Endothelial cell of umbilical vein (primary cell): Measurements from ENCODE around the gene SEC14L6. TPM values are rescaled to one million over a fixed set of nuclear protein-coding genes. Genes with fewer than 3 reads are reported as not detected.

Experiments
- BruUV-seq: library from RNA; stranded (reverse); fragments of 400-500 nt; replicated peaks from 2 replicates; lab custom pipeline; 2021; lab: Mats Ljungman, UMichigan
- CTCF ChIA-PET: fragments of 300-600, 350-600 bp; sonication (Branson Sonifier 250); formaldehyde crosslinking; loops from one replicate; lab custom pipeline; 2021; ENCODE audit warnings: antibody characterized with exemption, inconsistent platforms; lab: Charles Lee
- POLR2A ChIA-PET: fragments of 300-600, 350-600 bp; sonication (Branson Sonifier 250); formaldehyde crosslinking; loops from one replicate; lab custom pipeline; 2021; ENCODE audit warnings: antibody characterized with exemption, inconsistent platforms; lab: Charles Lee
- DNase-seq: peaks from one replicate; pipeline ENCODE4 v3.0.0-alpha.2; 2011; ENCODE audit warnings: low read depth, low spot score
- FAIRE-seq: peaks from 2 replicates; lab custom pipeline; 2011; peaks lifted over from hg19 to GRCh38; lab: Jason Lieb, UNC
- H2AFZ ChIP-seq: 2 replicates; pipeline ENCODE4 v1.6.0; 2012; ENCODE audit warnings: low read depth, low read length, control low read depth, inconsistent platforms
- H3K27ac ChIP-seq: 2 replicates; pipeline ENCODE4 v1.5.1; 2011; ENCODE audit warnings: low read depth, mild to moderate bottlenecking, control low read depth, low read length, moderate library complexity; ENCODE audit not compliant: insufficient read depth
- H3K27me3 ChIP-seq, 2 experiments: 2 replicates each; pipeline versions ENCODE4 v1.6.0 to v1.6.1; 2011; ENCODE audit warnings: low read length in 2 of 2, mixed read lengths in 1 of 2; ENCODE audit not compliant: control insufficient read depth in 2 of 2, insufficient read depth in 2 of 2
- H3K36me3 ChIP-seq, 2 experiments: 2 replicates in 1 of 2; 3 replicates in 1 of 2; pipeline ENCODE4 v1.5.1; 2011; ENCODE audit warnings: low read length in 2 of 2, mild to moderate bottlenecking in 1 of 2, moderate library complexity in 1 of 2; ENCODE audit not compliant: control insufficient read depth in 2 of 2, insufficient read depth in 2 of 2; ENCODE audit errors: extremely low read depth in 1 of 2
- H3K4me1 ChIP-seq: 3 replicates; pipeline ENCODE4 v1.5.1; 2011; ENCODE audit warnings: mild to moderate bottlenecking, low read length; ENCODE audit not compliant: control insufficient read depth, insufficient read depth; ENCODE audit errors: extremely low read depth
- H3K4me2 ChIP-seq: 2 replicates; pipeline ENCODE4 v1.6.1; 2011; ENCODE audit warnings: low read length, control low read depth, mixed read lengths; ENCODE audit not compliant: insufficient read depth
- H3K4me3 ChIP-seq, 3 experiments: fragments of 200-600 bp in 1 of 3; sonication (generic), shearing (Covaris generic) in 1 of 3; replicated peaks in 1 of 3; 2 replicates each; pipeline ENCODE4 v1.5.1; 2011 to 2016; ENCODE audit warnings: control low read depth in 3 of 3, low read length in 3 of 3, mild to moderate bottlenecking in 2 of 3, inconsistent platforms in 1 of 3, low read depth in 1 of 3, moderate library complexity in 1 of 3; ENCODE audit not compliant: insufficient read depth in 1 of 3
- H3K79me2 ChIP-seq: 2 replicates; pipeline ENCODE4 v1.6.0; 2012; ENCODE audit warnings: low read length, inconsistent platforms; ENCODE audit not compliant: control insufficient read depth, insufficient read depth
- H3K9ac ChIP-seq: replicated peaks from 2 replicates; pipeline ENCODE3; 2011; ENCODE audit warnings: low read length, control low read depth; ENCODE audit not compliant: insufficient read depth; ENCODE audit errors: extremely low read depth
- H3K9me1 ChIP-seq: replicated peaks from 3 replicates; pipeline ENCODE4 v1.6.0; 2011; ENCODE audit warnings: mild to moderate bottlenecking, low read length; ENCODE audit not compliant: control insufficient read depth, insufficient read depth; ENCODE audit errors: extremely low read depth
- H3K9me3 ChIP-seq: replicated peaks from 2 replicates; pipeline ENCODE4 v1.5.1; 2012; ENCODE audit warnings: low read length, inconsistent platforms; ENCODE audit not compliant: control insufficient read depth, insufficient read depth
- H4K20me1 ChIP-seq: replicated peaks from 2 replicates; pipeline ENCODE3; 2011; ENCODE audit warnings: mild to moderate bottlenecking, low read length; ENCODE audit not compliant: control insufficient read depth, insufficient read depth; ENCODE audit errors: extremely low read depth
- CTCF ChIP-seq, 2 donors: IDR thresholded peaks; 1 replicate in 1 of 2; 2 replicates in 1 of 2; pipeline ENCODE4 v1.5.1; 2011; ENCODE audit warnings: low read length in 2 of 2, mild to moderate bottlenecking in 2 of 2, moderate library complexity in 2 of 2, control low read depth in 1 of 2, inconsistent platforms in 1 of 2, low read depth in 1 of 2; ENCODE audit not compliant: insufficient read depth in 1 of 2; ENCODE audit errors: extremely low read depth in 1 of 2
- EZH2 ChIP-seq: IDR thresholded peaks from 2 replicates; pipeline ENCODE4 v1.6.1; 2012; ENCODE audit warnings: borderline replicate concordance, low read depth, mild to moderate bottlenecking, moderate library complexity, low read length, inconsistent platforms; ENCODE audit not compliant: severe bottlenecking
- FOS ChIP-seq: IDR thresholded peaks from 2 replicates; pipeline ENCODE4 v1.6.1; 2011; ENCODE audit warnings: mild to moderate bottlenecking, low read length, moderate library complexity, borderline replicate concordance; ENCODE audit not compliant: insufficient read depth
- GATA2 ChIP-seq: IDR thresholded peaks from 2 replicates; pipeline ENCODE4 v1.7.0; 2011; ENCODE audit warnings: low read depth, mild to moderate bottlenecking, moderate library complexity, mixed read lengths, low read length; ENCODE audit not compliant: insufficient read length, insufficient read depth
- JUN ChIP-seq: IDR thresholded peaks from 2 replicates; pipeline ENCODE4 v1.6.1; 2011; ENCODE audit warnings: borderline replicate concordance, low read depth; ENCODE audit not compliant: insufficient read length, insufficient read depth
- MAX ChIP-seq: IDR thresholded peaks from 2 replicates; pipeline ENCODE4 v1.6.1; 2011; ENCODE audit not compliant: insufficient read depth, insufficient read length
- MYC ChIP-seq: IDR thresholded peaks from one replicate; pipeline ENCODE4 v1.6.1; 2011; ENCODE audit warnings: mild to moderate bottlenecking, low read depth, low read length
- POLR2A ChIP-seq: IDR thresholded peaks from 2 replicates; pipeline ENCODE4 v1.6.1; 2012; ENCODE audit warnings: low read depth, mild to moderate bottlenecking, control low read depth, low read length
- POLR2AphosphoS5 ChIP-seq: IDR thresholded peaks from 2 replicates; pipeline ENCODE4 v1.6.1; 2012; ENCODE audit warnings: low read depth, mild to moderate bottlenecking, control low read depth, low read length, moderate library complexity; ENCODE audit not compliant: insufficient read depth
- dilution Hi-C: fragments of 300-500 bp; cut with MboI; formaldehyde crosslinking; loops from one replicate; pipeline ENCODE4 v1.15.0; 2019; ENCODE audit warnings: low sequenced_read_pairs; ENCODE audit not compliant: extremely low pct_ligation_motif_present
- intact Hi-C: fragments of 100-400 bp; cut with micrococcal nuclease; formaldehyde crosslinking; loops from one replicate; pipeline ENCODE4 v1.10.0; 2022
- polyA plus RNA-seq, 4 experiments: library from polyadenylated mRNA; depleted of rRNA in 3 of 4; stranded (reverse) in 3 of 4; unstranded in 1 of 4; fragments of >200 nt; gene quantifications; 2 replicates each; pipeline versions ENCODE4 v1.2.1 to v1.2.3, GENCODE V29; 2011 to 2012; ENCODE audit warnings: missing spikeins in 1 of 4
- total RNA-seq: library from RNA; stranded (reverse); gene quantifications from 2 replicates; pipeline ENCODE4 v1.2.3, GENCODE V29; 2021

Gene SEC14L6
- total and polyA plus RNA-seq, 2 donors (not counting 3 experiments of a cell fraction or from before 2014, with no cell fraction given), result 0.04 to 0.15 TPM

- DNase-seq (peak; percentile 44), FAIRE-seq (no peak)
- H3K9ac ChIP-seq, result peak overlapping the region; percentile 97
- ChIA-PET CTCF (interaction anchor here (0.8 to 2.7 kb wide), 6 partner anchors 10 to 204 kb away, joined by 3 to 20 read pairs (median 10); partner anchors contain the start of genes RNF215 and TCN2), POLR2A (no interaction called here)
- H3K9me3 ChIP-seq, result no peaks in the 10 kb centered on the region
- peak overlapping the region; percentile 95 for H3K27ac ChIP-seq
- no peaks in the 10 kb centered on the region for H3K27me3 ChIP-seq
- TSS peak; percentile 38 for BruUV-seq
- H3K4me3 ChIP-seq, result peak overlapping the region; percentile 68 to 93 (median 72)
- H4K20me1 ChIP-seq, result no peaks in the 10 kb centered on the region
- H3K36me3 ChIP-seq, result peaks cover 15 to 25% of the 10 kb centered on the region in 2 experiments
- H2AFZ ChIP-seq, result peak overlapping the region; percentile 33
- H3K9me1 ChIP-seq, result no peaks in the 10 kb centered on the region
- peaks cover 10% of the 10 kb centered on the region for H3K4me1 ChIP-seq
- intact Hi-C loops (loop anchor here (5.0 kb wide), 1 partner anchor 331 kb away; no protein-coding TSS in a partner anchor), dilution Hi-C loops (no loop called here)
- H3K79me2 ChIP-seq, result peaks cover 27% of the 10 kb centered on the region
- peak overlapping the region; percentile 96 for H3K4me2 ChIP-seq
- no peak for TF ChIP-seq POLR2AphosphoS5
- no peak for TF ChIP-seq JUN
- no peak for TF ChIP-seq GATA2
- TF ChIP-seq CTCF (IDR thresholded peaks at IDR 0.05; ENCODE audit: extremely low read depth in 1 of 2, insufficient read depth in 1 of 2, low read depth in 1 of 2, low read length in 2 of 2), result no peak
- TF ChIP-seq EZH2, result no peak
- no peak for TF ChIP-seq MYC
- no peak for TF ChIP-seq FOS
- no peak for TF ChIP-seq MAX
- no peak for TF ChIP-seq POLR2A
Measured at GRCh38 chr22:30591191-30591587, 44.6 kb upstream of the SEC14L6 start.
